Activated CD8-positive, alpha-beta memory T cell treated with anti-CD3 and anti-CD28 coated beads, Interleukin-2, amount 10 ng/mL, durations not matched to agents 7 days and 5 days (primary cell): ENCODE measurements around the gene MAIP1. TPM values are rescaled to one million over a fixed set of nuclear protein-coding genes. Genes with fewer than 3 reads are reported as not detected.

Experiments
- ATAC-seq: fragments of 150-1000 bp; cut with Tn5 transposase; one replicate; pipeline ENCODE4 v1.10.0; 2021; ENCODE audit warnings: moderate library complexity
- CTCF ChIA-PET: fragments of 350-600 bp; sonication (Branson Sonifier 250); formaldehyde crosslinking; loops from one replicate; lab custom pipeline; 2021; ENCODE audit warnings: antibody characterized with exemption; lab: Charles Lee
- DNase-seq: peaks from one replicate; pipeline ENCODE4 v3.0.0-alpha.2; 2020
- H3K27ac Mint-ChIP-seq: one replicate; pipeline ENCODE4 v1.8.0; 2021; ENCODE audit warnings: mild to moderate bottlenecking, mixed read lengths
- H3K27me3 Mint-ChIP-seq: one replicate; pipeline ENCODE4 v1.8.0; 2021; ENCODE audit warnings: mixed read lengths
- H3K36me3 Mint-ChIP-seq: one replicate; pipeline ENCODE4 v1.8.0; 2021; ENCODE audit warnings: mild to moderate bottlenecking, mixed read lengths
- H3K4me1 Mint-ChIP-seq: one replicate; pipeline ENCODE4 v1.8.0; 2021; ENCODE audit warnings: mixed read lengths
- H3K4me3 Mint-ChIP-seq: one replicate; pipeline ENCODE4 v1.8.0; 2021; ENCODE audit warnings: mild to moderate bottlenecking, moderate library complexity, mixed read lengths
- H3K9me3 Mint-ChIP-seq: one replicate; pipeline ENCODE4 v1.8.0; 2022; ENCODE audit warnings: low read depth, mixed read lengths
- total RNA-seq, 2 experiments: library from RNA; stranded (reverse); gene quantifications; one replicate each; pipeline ENCODE4 v1.2.3, GENCODE V29; 2021

The MAIP1 gene
- total RNA-seq, 2 experiments from 2014 or later, result 22.0 to 26.3 TPM

DNA sequence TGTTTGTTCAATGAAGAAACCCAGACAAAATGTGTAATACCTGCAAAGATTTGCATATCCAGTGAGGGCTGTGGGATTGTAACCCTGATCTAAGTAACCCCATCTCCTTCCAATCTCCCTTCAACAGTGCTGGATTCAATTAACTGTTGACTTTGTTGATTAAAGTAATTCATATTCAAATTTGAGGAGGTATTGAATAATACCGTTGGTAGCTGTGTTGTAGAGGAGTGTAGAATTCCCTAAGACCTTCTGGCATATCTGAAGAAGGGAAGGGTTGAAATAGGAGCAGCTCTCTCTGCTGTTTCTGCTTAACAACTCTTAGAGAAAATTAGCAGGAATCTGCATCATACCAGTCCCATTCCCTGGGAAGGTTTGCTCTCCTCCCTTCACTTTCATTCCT is 28.2 kb downstream of the MAIP1 start:
- H3K36me3 Mint-ChIP-seq, result no peaks in the 10 kb centered on the region
- DNase-seq (no peak), ATAC-seq (no peak)
- no peaks in the 10 kb centered on the region for H3K9me3 Mint-ChIP-seq
- H3K4me1 Mint-ChIP-seq, result peaks cover 18% of the 10 kb centered on the region
- no peaks in the 10 kb centered on the region for H3K27me3 Mint-ChIP-seq
- no peak overlapping the region for H3K27ac Mint-ChIP-seq
- CTCF ChIA-PET, result interaction anchor here (1.3 to 2.6 kb wide), 2 partner anchors 436 to 499 kb away, joined by 3 to 10 read pairs; no protein-coding TSS in a partner anchor
- no peak overlapping the region for H3K4me3 Mint-ChIP-seq

DNA sequence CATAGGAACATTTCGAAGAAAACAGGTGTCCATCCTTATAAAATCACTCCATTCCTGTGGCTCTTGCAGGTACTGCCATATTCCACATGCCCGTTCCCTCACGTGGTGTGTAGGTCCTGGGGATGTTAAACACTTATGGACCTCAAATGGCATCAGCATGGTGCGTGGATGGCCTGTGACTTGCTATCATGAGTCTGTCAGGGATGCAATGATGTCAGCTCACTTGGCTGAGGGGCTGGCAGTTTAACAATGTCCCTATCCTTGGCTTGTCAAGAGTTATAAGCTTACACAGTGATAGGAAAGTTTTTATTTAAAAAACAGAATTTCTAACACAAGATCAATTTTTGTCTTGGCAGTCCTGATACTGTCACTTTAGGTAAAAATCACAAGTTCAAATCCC is 28.8 kb downstream of the MAIP1 start:
- Mint-ChIP-seq H3K27me3 (no peaks in the 10 kb centered on the region), H3K36me3 (no peaks in the 10 kb centered on the region), H3K27ac (no peak overlapping the region), H3K4me3 (no peak overlapping the region), H3K4me1 (peaks cover 12% of the 10 kb centered on the region), H3K9me3 (no peaks in the 10 kb centered on the region)
- DNase-seq (no peak), ATAC-seq (no peak)
- CTCF ChIA-PET, result interaction anchor here (1.3 to 2.6 kb wide), 4 partner anchors 435 to 680 kb away, joined by 3 to 10 read pairs (median 6); no protein-coding TSS in a partner anchor

DNA sequence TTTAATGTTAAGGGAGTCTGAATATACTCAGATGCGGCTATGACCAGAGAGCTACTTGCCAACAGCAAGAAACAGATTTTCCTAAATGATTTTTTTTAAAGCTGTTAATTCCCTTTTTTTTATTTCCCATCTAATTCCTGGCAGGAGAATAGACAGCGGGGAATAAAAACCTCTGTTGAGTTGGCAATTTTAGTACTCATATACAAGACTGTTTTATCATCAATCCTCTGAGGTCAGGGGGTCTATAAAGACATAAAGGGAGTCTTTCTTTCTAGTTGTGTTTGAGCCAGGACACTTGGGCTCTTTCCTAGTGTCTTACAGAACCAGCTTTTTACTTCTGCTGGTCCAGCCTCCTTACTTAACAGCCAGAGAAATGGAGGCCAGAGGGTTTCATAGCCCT is 29.4 kb downstream of the MAIP1 start:
- H3K4me3 Mint-ChIP-seq, result no peak overlapping the region
- H3K9me3 Mint-ChIP-seq, result no peaks in the 10 kb centered on the region
- H3K27me3 Mint-ChIP-seq, result no peaks in the 10 kb centered on the region
- no peak for DNase-seq
- no peaks in the 10 kb centered on the region for H3K36me3 Mint-ChIP-seq
- CTCF ChIA-PET, result interaction anchor here (1.1 to 2.6 kb wide), 8 partner anchors 421 to 680 kb away, joined by 3 to 10 read pairs (median 6); partner anchors contain the start of gene KCTD18
- H3K27ac Mint-ChIP-seq, result no peak overlapping the region
- ATAC-seq, result no peak
- peaks cover 10% of the 10 kb centered on the region for H3K4me1 Mint-ChIP-seq

DNA sequence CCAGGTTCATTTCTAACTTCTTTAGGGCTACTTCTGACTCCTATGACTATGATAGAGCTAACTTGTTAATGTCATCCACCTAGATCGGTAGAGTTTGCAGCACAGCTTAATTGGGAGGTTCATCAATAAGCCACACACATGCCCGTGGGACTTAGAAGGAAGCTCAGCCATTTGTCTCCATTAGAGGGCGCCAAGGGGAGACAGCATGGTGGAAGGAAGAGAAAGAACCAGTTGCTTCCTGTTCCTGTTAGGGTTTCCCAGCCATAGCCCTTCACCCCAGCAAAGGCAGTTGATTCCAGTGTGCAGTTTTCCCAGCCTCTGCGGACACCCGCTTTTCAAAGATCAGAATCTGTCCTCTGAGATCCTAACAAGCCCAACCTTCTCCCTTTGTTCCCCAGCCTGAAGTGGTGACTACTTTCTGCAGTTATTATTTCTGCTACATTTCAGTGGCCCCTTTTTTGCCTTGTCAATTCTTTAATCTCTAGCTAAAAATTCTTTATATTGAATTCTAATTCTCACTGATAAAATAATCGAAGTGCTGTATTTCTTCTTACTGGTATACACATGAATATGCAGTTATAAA is 30.3 kb downstream of the MAIP1 start:
- CTCF ChIA-PET, result interaction anchor here (0.8 to 2.6 kb wide), 15 partner anchors 11 to 718 kb away, joined by 3 to 11 read pairs (median 4); partner anchors contain the start of gene KCTD18
- H3K4me1 Mint-ChIP-seq, result peaks cover 5% of the 10 kb centered on the region

DNA sequence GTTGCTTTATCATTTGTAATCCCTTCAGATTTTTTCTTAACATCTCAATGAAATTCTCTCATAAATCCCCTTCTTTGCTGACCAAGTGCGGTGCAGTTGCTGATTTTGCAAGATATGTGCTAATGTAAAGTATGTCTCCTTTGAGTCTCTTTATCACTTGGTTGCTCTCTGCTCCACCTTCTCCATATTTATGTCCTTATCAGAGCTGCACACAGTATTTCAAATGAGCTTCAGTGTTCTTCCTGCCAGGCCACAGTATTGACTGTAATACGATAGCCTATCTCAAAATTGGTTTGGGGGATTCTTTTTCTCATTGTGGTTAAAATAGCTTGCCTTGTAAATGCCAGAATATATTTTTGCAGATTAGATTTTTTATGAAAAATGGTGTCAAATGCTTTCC is 32.2 kb downstream of the MAIP1 start:
- Mint-ChIP-seq H3K4me1 (peaks cover 5% of the 10 kb centered on the region), H3K27me3 (no peaks in the 10 kb centered on the region), H3K36me3 (no peaks in the 10 kb centered on the region), H3K4me3 (no peak overlapping the region), H3K27ac (no peak overlapping the region), H3K9me3 (no peaks in the 10 kb centered on the region)
- CTCF ChIA-PET, result interaction anchor here (0.9 kb wide), 1 partner anchor 12 kb away, joined by 3 read pairs; no protein-coding TSS in a partner anchor
- DNase-seq (no peak), ATAC-seq (no peak)

More for the DNA sequence above, 30.3 kb downstream of the MAIP1 start:
- H3K27ac Mint-ChIP-seq, result no peak overlapping the region
- peak; percentile 75 for ATAC-seq
- peak; percentile 78 for DNase-seq
- no peak overlapping the region for H3K4me3 Mint-ChIP-seq
- H3K36me3 Mint-ChIP-seq, result no peaks in the 10 kb centered on the region
- no peaks in the 10 kb centered on the region for H3K9me3 Mint-ChIP-seq
- no peaks in the 10 kb centered on the region for H3K27me3 Mint-ChIP-seq

DNA sequence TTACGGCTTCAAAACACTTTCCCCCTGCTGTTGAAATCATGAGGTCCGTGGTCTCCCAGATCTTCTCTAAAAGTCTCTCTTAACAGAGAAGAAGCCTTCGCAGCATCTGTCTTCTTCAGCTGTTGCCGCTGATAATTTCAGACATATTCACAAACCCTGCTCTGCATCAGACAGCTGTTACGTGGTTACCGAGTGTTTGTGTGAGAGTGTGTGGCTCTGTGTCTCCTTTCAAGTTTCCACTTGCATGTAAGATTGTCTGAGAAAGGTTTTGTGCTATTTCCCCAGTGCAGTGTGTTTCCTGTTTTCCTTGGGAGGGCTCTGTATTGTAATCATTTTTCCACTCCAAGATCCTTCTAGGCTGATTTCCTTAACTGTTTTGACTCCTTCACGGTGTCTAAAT is 32.8 kb downstream of the MAIP1 start:
- CTCF ChIA-PET, result interaction anchor here (0.9 kb wide), 1 partner anchor 13 kb away, joined by 3 read pairs; no protein-coding TSS in a partner anchor
- H3K36me3 Mint-ChIP-seq, result no peaks in the 10 kb centered on the region
- H3K27me3 Mint-ChIP-seq, result no peaks in the 10 kb centered on the region
- no peak overlapping the region for H3K27ac Mint-ChIP-seq
- DNase-seq, result no peak
- no peaks in the 10 kb centered on the region for H3K9me3 Mint-ChIP-seq
- H3K4me1 Mint-ChIP-seq, result peaks cover 5% of the 10 kb centered on the region
- no peak for ATAC-seq
- H3K4me3 Mint-ChIP-seq, result no peak overlapping the region

DNA sequence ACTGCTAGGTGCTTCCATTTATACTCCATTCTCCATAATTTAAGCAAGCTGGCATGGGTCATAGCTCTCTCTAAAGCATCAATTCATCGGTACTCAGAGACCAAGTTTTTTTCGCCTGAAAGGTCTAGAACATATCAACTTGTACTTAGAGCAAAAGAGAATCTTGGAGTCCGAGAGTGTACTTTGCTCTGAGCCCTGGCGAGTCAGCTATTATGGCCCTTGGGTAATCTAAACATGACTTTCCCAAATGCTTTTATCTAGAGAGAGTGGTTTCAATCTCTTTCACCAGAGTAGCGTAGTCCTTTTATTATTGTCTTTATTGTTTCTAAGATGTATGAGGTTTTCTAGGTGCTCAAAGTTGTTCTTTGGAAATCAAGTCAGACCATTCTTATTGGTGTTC is 34.4 kb downstream of the MAIP1 start:
- no peak for ATAC-seq
- Mint-ChIP-seq H3K27me3 (no peaks in the 10 kb centered on the region), H3K4me3 (no peak overlapping the region), H3K27ac (no peak overlapping the region), H3K9me3 (no peaks in the 10 kb centered on the region), H3K36me3 (no peaks in the 10 kb centered on the region), H3K4me1 (peaks cover 5% of the 10 kb centered on the region)
- CTCF ChIA-PET, result interaction anchor here (0.8 kb wide), 1 partner anchor 520 kb away, joined by 3 read pairs; the partner anchor contains the start of gene KCTD18
- DNase-seq, result no peak

DNA sequence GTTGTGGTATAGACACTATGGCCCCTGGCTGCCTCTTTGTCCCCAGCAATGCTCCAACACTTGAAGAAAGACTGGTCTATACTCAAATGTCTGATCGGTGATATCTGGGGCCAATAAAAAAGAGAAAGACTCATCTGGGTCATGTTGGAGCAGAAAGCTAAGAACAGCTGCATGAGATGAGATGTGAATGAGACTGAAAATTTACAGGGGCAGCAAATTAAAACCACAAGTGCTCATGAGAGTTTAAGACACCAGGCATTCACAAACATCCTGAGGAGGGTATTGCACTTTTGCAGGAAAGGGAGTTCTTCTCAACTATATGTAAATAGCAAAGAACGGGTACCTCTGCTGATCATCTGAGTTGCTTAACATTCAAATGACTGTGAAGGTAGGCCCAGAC is 36.3 kb downstream of the MAIP1 start:
- no peaks in the 10 kb centered on the region for H3K9me3 Mint-ChIP-seq
- ATAC-seq (no peak), DNase-seq (no peak)
- CTCF ChIA-PET, result no interaction called here
- H3K27ac Mint-ChIP-seq, result no peak overlapping the region
- H3K4me1 Mint-ChIP-seq, result no peaks in the 10 kb centered on the region
- H3K27me3 Mint-ChIP-seq, result no peaks in the 10 kb centered on the region
- no peaks in the 10 kb centered on the region for H3K36me3 Mint-ChIP-seq
- no peak overlapping the region for H3K4me3 Mint-ChIP-seq

DNA sequence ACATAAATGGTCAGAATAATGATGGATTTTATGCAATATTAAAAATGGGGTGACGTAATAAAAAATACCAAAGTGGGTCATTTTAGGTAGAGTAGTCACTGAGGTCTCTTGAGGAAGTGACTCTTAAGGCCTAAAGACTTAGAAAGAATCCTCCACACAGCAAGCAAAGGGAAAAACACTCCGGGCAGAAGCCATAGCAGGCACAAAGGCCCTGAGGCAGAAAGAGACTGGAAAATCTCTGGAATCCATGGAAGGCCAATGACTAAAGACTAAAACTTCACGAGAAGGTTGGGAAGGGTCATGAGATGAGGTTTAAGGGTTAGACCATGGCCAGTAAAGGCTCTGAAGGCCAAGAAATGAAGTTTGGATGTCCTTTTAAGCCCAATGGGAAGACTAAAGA is 36.9 kb downstream of the MAIP1 start:
- H3K27ac Mint-ChIP-seq, result no peak overlapping the region
- CTCF ChIA-PET, result no interaction called here
- H3K4me3 Mint-ChIP-seq, result no peak overlapping the region
- ATAC-seq, result no peak
- DNase-seq, result no peak
- H3K36me3 Mint-ChIP-seq, result no peaks in the 10 kb centered on the region
- no peaks in the 10 kb centered on the region for H3K9me3 Mint-ChIP-seq
- no peaks in the 10 kb centered on the region for H3K27me3 Mint-ChIP-seq
- no peaks in the 10 kb centered on the region for H3K4me1 Mint-ChIP-seq

DNA sequence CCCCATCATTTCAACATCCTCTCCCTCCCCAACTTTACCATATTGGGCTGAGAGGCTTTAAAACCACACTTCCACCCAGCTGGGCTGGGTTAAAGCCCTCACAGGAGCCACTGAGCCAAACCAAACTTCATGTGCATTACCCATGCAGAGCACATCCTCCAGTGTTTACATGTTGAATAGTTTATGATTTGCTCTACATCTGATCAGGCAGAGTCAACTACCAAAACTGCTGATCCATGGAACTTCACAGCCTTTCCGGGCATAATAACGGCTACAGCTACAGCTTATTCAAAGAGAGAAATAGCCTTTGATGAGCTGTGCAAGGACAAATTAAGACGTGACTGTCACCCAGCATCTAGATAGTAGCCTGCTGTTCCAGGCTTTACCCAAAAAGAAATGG is 39.0 kb downstream of the MAIP1 start:
- no peak for DNase-seq
- CTCF ChIA-PET, result interaction anchor here (1.6 kb wide), 1 partner anchor 14 kb away, joined by 7 read pairs; no protein-coding TSS in a partner anchor
- no peak for ATAC-seq
- H3K36me3 Mint-ChIP-seq, result no peaks in the 10 kb centered on the region
- no peak overlapping the region for H3K27ac Mint-ChIP-seq
- no peaks in the 10 kb centered on the region for H3K27me3 Mint-ChIP-seq
- no peaks in the 10 kb centered on the region for H3K4me1 Mint-ChIP-seq
- no peak overlapping the region for H3K4me3 Mint-ChIP-seq
- no peaks in the 10 kb centered on the region for H3K9me3 Mint-ChIP-seq

DNA sequence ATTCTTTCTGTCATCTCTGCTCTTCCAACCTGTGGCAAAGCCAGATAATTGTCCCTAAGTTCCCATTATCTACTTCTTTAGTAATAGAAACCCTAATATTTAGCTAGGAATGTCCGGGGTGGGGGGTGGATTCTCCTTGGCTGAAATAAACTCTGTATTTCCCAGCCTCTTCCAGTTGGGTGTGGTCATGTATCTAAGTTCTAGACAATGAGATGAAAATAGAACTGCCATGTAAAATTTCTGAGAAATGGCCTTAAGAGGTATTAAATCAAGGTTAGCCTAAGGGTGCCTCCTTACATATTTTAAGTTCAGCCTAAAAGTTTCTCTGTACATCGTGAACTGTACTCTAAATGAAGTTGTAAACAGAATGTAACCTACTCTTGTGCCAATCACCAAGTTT is 39.5 kb downstream of the MAIP1 start:
- Mint-ChIP-seq H3K36me3 (no peaks in the 10 kb centered on the region), H3K9me3 (no peaks in the 10 kb centered on the region), H3K27me3 (peaks cover 1% of the 10 kb centered on the region), H3K4me1 (no peaks in the 10 kb centered on the region), H3K27ac (no peak overlapping the region), H3K4me3 (no peak overlapping the region)
- CTCF ChIA-PET, result interaction anchor here (1.6 kb wide), 1 partner anchor 15 kb away, joined by 7 read pairs; no protein-coding TSS in a partner anchor
- ATAC-seq (no peak), DNase-seq (no peak)

DNA sequence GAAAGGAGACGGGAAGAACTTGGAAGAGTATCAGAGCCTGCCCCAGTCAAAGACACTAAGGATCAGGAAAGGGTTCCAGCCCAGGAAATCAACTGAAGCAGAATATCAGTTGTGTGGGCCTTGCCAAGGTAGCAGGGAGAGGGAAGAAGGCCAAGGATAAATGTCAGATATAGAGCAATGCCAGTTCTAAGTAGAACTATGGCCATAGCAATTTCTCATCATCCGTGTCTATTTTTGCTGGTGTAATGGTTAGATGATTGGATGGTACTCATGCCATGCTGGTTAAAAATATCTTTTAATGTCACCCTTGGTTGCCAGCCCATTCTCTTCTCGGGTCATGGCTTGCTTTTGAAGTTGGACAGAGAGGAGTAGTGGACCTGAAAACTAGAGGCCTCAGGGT is 41.9 kb downstream of the MAIP1 start:
- ATAC-seq, result no peak
- Mint-ChIP-seq H3K4me1 (no peaks in the 10 kb centered on the region), H3K4me3 (no peak overlapping the region), H3K36me3 (no peaks in the 10 kb centered on the region), H3K9me3 (no peaks in the 10 kb centered on the region), H3K27ac (no peak overlapping the region), H3K27me3 (peaks cover 6% of the 10 kb centered on the region)
- CTCF ChIA-PET, result no interaction called here
- DNase-seq, result no peak

DNA sequence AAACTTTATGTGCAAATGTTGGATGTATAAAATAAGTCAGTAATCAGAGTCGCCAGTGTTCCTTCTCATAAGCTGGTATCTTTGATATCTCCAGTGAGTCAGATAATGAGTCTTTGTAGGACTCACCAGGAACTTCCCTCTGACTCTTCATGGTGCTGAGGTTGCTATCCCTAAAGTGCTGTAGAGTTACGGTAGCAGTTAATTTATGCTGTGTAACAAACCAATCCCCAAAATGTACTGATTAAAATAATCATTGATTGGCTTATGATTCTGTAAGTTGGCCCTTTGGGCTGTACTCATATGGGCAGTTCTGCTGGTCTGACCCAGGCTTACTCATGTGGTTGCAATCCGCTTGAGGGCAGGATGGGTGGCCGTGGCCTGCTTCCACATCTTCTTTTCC is 43.8 kb downstream of the MAIP1 start:
- DNase-seq (no peak), ATAC-seq (no peak)
- H3K4me3 Mint-ChIP-seq, result no peak overlapping the region
- no peaks in the 10 kb centered on the region for H3K9me3 Mint-ChIP-seq
- no peaks in the 10 kb centered on the region for H3K36me3 Mint-ChIP-seq
- CTCF ChIA-PET, result no interaction called here
- H3K27me3 Mint-ChIP-seq, result peaks cover 15% of the 10 kb centered on the region
- no peaks in the 10 kb centered on the region for H3K4me1 Mint-ChIP-seq
- no peak overlapping the region for H3K27ac Mint-ChIP-seq

DNA sequence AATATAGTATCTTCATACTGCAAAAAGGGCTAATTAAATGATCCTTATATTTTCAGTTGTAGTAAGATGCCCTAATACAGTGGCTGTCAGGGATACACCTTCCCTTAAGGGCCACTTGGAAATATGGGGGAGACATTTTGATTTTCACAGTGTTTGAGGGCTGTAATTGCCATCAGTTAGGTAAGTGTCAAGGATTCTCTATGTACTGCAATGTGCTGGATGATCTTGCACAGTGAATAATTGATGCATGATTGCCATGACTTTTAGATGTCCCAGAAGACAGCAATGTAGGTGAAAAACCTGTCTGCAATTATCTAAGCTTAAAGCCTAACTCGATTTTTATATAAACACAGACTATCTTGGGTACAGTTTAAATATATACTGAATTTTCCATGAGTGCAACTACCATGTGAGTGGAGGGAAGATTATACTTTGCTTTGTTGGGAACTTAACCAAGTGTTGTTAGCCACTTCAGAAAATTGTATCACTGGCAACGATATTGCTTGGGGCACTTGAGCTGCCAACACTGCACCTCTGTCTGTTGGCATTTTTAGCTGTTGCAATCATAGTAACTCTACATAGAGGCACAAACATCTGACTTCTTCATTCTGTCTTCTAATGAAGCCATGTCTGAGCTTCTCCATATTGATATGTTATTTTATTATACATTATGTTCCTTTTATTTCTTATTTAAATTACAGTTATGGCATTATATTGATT is 45.2 kb downstream of the MAIP1 start:
- DNase-seq (no peak), ATAC-seq (no peak)
- CTCF ChIA-PET, result no interaction called here
- Mint-ChIP-seq H3K36me3 (no peaks in the 10 kb centered on the region), H3K27me3 (peaks cover 19% of the 10 kb centered on the region), H3K9me3 (no peaks in the 10 kb centered on the region), H3K27ac (no peak overlapping the region), H3K4me3 (no peak overlapping the region), H3K4me1 (no peaks in the 10 kb centered on the region)
